GM10847 (cell line): ENCODE results near the gene PNPLA2.

Experiments used
- POLR2A ChIP-seq: IDR thresholded peaks from 2 replicates; pipeline ENCODE4 v1.6.1; 2011; ENCODE audit not compliant: insufficient read length; ENCODE audit errors: extremely low read depth

Gene PNPLA2

GRCh38 chr11:819129-819931 is 616 bp downstream of the PNPLA2 start:
- TF ChIP-seq POLR2A: peak; percentile 92

GRCh38 chr11:819943-820649 is 1.4 kb downstream of the PNPLA2 start:
- no peak for TF ChIP-seq POLR2A

DNA sequence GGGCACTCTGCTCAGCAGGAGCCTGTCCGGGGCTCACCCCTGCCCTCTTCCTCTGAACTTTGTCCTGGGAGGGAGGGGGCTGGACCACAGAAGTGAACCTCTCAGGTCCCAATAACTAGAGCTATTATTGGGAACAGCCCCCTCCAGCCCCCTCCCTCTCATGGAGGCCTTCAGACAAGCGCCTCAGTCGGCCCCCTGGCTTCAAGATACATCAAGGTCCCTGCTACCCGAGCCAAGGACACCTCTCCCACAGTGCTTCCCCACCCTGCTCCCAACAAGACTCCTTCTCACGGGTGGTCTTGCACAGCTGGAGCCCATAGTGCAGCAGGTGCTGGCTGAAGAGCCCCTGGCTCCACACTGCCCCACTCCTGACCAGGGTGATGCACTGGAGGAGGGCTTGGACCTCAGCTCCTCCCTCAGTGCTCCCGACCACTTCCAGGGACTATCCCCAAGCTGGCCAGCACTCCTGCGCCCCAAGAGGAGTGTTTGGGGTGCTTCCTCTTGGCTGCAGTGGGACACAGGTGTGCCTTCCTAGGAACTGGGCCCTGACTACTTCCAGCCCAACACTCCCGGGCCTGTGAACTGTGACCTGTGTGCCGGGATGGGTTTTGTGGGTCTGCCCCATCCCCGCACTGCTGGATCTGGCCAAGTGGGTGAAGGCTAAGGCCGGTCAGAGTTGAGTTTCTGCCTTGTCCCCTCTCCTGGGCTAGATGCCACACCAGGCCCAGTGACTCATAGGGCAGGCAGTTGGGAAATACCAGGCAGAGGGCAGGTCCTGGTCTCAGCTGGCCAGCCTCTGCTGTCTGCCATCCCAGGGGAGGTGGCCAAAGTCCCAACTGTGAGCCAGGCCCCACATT is 2.2 kb downstream of the PNPLA2 start:
- TF ChIP-seq POLR2A: no peak

GRCh38 chr11:821512-822371 is 3.0 kb downstream of the PNPLA2 start:
- no peak for TF ChIP-seq POLR2A

GRCh38 chr11:823441-824291 is 5.0 kb downstream of the PNPLA2 start:
- TF ChIP-seq POLR2A: no peak

DNA sequence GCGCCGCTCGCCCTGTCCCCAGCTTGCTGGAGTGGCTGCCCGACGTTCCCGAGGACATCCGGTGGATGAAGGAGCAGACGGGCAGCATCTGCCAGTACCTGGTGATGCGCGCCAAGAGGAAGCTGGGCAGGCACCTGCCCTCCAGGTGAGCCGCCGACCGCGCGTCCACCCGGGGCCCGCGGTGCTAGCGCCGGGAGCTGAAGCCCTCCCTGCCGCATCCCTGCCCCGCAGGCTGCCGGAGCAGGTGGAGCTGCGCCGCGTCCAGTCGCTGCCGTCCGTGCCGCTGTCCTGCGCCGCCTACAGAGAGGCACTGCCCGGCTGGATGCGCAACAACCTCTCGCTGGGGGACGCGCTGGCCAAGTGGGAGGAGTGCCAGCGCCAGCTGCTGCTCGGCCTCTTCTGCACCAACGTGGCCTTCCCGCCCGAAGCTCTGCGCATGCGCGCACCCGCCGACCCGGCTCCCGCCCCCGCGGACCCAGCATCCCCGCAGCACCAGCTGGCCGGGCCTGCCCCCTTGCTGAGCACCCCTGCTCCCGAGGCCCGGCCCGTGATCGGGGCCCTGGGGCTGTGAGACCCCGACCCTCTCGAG is 5.7 kb downstream of the PNPLA2 start:
- TF ChIP-seq POLR2A: no peak

GRCh38 chr11:824942-825341 is 6.2 kb downstream of the PNPLA2 start:
- TF ChIP-seq POLR2A: no peak

GRCh38 chr11:825366-826226 is 6.9 kb downstream of the PNPLA2 start:
- no peak for TF ChIP-seq POLR2A

DNA sequence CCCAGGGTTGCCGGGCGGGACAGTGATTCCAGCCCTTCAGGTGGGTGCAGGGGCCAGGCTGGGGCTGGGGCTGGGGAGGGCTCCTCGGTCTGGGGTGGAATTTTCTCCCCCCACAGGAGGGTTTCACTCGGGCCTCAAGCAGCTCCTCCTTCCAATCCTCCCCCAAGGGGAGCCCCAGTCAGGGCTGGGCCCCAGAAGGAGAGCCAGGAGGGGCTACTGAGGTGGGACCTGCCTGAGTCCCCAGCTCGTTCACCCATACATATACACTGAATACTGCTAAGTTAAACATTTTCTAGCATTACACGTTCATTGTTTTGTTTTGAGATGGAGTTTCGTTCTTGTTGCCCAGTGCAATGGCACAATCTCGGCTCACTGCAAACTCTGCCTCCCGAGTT is 7.5 kb downstream of the PNPLA2 start:
- TF ChIP-seq POLR2A: no peak

DNA sequence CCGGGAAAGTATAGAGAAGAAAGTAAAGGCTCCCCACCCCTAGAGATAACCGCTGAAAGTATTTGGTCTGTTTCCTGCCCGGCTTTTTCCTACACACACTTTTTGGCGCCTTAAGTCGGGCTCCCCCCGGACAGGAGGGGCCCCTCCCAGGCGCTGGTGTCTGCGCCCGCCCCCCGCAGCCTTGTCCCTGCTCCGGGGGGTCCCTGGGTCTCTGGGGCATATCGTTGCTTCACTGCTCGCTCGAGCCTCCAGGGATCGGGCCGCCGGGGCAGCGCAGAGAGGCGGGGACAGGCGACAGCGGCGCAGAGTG is 8.1 kb downstream of the PNPLA2 start:
- TF ChIP-seq POLR2A: no peak

DNA sequence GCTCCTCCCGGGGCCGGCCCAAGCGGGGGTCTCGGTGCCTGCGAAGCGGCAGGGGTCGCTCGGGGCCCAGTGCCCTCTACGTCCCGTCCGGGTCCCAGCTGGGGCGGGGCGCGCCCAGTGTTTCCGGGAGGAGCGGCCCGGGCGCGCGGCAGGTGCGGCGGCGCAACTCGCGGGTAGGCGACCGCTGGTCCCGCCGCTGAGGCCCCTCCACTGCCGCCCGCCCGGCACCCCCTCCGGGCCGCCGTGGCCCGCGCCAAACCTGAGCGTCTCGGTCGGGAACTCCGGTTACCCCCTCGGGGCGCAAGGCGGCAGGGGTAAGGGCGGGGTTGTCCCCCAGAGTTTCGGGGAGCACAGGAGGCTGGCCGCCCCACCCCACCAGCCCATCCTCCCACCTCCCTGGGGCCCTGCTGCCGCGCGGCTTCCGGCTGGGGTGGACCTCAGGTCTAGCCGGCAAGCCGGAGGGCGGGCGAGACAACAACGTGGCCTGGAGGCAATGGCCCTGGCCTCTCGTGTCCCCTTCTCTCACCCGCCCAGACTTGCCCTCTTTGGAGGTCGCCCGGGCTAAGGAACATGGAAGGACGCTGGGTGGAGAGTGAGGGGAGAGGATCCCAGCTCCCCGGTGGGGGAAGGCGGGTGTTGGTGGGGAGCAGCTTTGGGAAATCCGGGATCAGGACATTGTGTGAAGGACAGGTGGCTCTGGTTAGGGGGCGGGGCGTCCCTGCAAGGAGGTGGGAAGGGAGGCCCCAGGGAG is 8.6 kb downstream of the PNPLA2 start:
- TF ChIP-seq POLR2A: no peak

DNA sequence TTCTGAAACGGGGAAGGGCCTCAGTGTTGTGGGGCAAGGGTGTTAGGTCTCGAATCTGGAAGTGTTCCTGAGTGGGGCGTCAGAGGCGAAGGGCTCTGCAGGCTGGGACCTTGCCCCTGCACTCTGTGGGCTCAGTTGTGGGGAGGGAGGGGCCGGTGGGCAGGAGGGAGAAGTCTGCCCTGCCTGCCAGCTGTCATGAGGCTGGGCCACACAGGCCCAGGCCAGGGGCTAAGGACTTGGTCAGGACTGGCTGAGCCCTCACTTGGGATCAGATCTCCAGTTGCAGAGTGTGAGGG is 9.1 kb downstream of the PNPLA2 start, which contains the start of gene CRACR2B:
CRACR2B (plus strand) TSS at position 23 of the 296 bp plus-strand sequence. CDS start 689 bp downstream, outside the sequence.
- no peak for TF ChIP-seq POLR2A
